Activated B cell treated with CpG ODN at 0.5 μM for 24 hours (primary cell): ENCODE results near the gene ZNF646. TPM values are rescaled to one million over a fixed set of nuclear protein-coding genes. Genes with fewer than 3 reads are reported as not detected.
A peak's percentile ranks its signal among the peaks of the same experiment; 100 is the strongest.

Experiments
- ATAC-seq: fragments of 200-7000 bp; cut with Tn5 transposase; one replicate; pipeline ENCODE4 v1.10.0; 2021; ENCODE audit warnings: low read depth, mild to moderate bottlenecking, moderate library complexity
- CTCF ChIA-PET: fragments of 350-600 bp; sonication (Branson Sonifier 250); formaldehyde crosslinking; loops from one replicate; lab custom pipeline; 2021; ENCODE audit warnings: antibody characterized with exemption; lab: Charles Lee
- POLR2A ChIA-PET: fragments of 350-600 bp; sonication (Branson Sonifier 250); formaldehyde crosslinking; loops from one replicate; lab custom pipeline; 2021; ENCODE audit warnings: antibody characterized with exemption; lab: Charles Lee
- DNase-seq: peaks from one replicate; pipeline ENCODE4 v3.0.0; 2022
- H3K27ac Mint-ChIP-seq: one replicate; pipeline ENCODE4 v1.8.0; 2020; ENCODE audit warnings: mixed read lengths
- H3K27me3 Mint-ChIP-seq: one replicate; pipeline ENCODE4 v1.8.0; 2021; ENCODE audit warnings: mixed read lengths
- H3K36me3 Mint-ChIP-seq: one replicate; pipeline ENCODE4 v1.8.0; 2021; ENCODE audit warnings: low read depth, mixed read lengths
- H3K4me1 Mint-ChIP-seq: one replicate; pipeline ENCODE4 v1.8.0; 2021; ENCODE audit warnings: mixed read lengths
- H3K4me3 Mint-ChIP-seq: one replicate; pipeline ENCODE4 v1.8.0; 2020; ENCODE audit warnings: mild to moderate bottlenecking, mixed read lengths
- H3K9me3 Mint-ChIP-seq: one replicate; pipeline ENCODE4 v1.8.0; 2020; ENCODE audit warnings: mixed read lengths
- CTCF ChIP-seq: fragments of 200-600 bp; IDR thresholded peaks from one replicate; pipeline ENCODE4 v1.8.0; 2022; ENCODE audit warnings: antibody characterized with exemption, mild to moderate bottlenecking
- intact Hi-C: fragments of 100-400 bp; cut with micrococcal nuclease; formaldehyde crosslinking; loops from one replicate; pipeline ENCODE4 v1.15.1; 2024
- total RNA-seq: library from RNA; stranded (reverse); gene quantifications from 2 replicates; pipeline ENCODE4 v1.2.3, GENCODE V29; 2022

Gene ZNF646
- total RNA-seq, 1 donor from 2014 or later: 32.5 TPM

DNA sequence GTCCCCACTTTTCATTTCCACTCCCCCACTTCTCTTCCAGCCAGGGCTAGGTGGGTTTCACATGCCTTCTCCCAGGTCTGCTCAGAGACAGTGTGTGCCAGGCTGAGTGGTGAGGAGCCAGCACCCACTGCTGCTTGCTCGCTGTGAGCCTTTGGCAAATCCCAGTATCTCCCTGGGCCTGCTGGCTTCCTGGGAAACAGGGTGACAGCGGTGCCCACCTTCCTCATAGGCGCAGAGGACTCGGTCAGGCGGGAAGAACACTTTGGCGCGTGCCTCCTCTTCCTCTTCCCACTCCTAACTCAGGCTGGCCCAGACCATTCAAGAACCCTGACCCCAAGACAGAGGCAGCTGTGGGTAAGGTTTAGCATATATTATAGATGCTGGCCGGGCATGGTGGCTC is 15.0 kb downstream of the ZNF646 start:
- TF ChIP-seq CTCF: no peak
- Mint-ChIP-seq H3K4me1 (peaks cover 7% of the 10 kb centered on the region), H3K9me3 (no peaks in the 10 kb centered on the region), H3K27me3 (no peaks in the 10 kb centered on the region), H3K4me3 (no peak overlapping the region), H3K36me3 (peaks cover 28% of the 10 kb centered on the region), H3K27ac (no peak overlapping the region)
- DNase-seq: no peak
- CTCF ChIA-PET: no interaction called here
- POLR2A ChIA-PET: no interaction called here
- no peak for ATAC-seq
- intact Hi-C loops: no loop called here

DNA sequence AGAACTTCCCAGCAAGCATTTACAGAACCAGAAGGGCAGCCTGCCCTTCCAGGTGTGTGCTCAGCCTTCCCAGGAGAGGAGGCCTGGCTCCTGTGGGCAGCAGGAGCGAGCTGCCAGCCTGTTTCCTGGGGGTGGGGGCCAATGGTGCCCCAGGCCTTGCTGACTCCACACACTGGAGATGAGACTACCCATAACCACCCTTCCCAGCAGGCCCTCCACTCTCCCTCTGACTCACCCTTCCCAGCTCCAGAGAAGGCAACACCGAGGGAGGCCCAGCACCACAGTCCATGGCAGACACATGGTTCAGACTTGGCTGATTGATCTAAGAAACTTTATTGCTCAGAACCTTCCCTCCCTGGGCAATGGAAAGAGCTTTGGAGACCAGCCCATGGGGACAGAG is 16.3 kb downstream of the ZNF646 start:
- Mint-ChIP-seq H3K4me3 (no peak overlapping the region), H3K36me3 (peaks cover 25% of the 10 kb centered on the region), H3K9me3 (no peaks in the 10 kb centered on the region), H3K27me3 (no peaks in the 10 kb centered on the region), H3K4me1 (peaks cover 20% of the 10 kb centered on the region), H3K27ac (no peak overlapping the region)
- DNase-seq (no peak), ATAC-seq (no peak)
- no peak for TF ChIP-seq CTCF
- ChIA-PET POLR2A (interaction anchor here (1.1 kb wide), 1 partner anchor 17 kb away, joined by 3 read pairs; the partner anchor contains the start of gene ZNF668), CTCF (no interaction called here)
- intact Hi-C loops: no loop called here

DNA sequence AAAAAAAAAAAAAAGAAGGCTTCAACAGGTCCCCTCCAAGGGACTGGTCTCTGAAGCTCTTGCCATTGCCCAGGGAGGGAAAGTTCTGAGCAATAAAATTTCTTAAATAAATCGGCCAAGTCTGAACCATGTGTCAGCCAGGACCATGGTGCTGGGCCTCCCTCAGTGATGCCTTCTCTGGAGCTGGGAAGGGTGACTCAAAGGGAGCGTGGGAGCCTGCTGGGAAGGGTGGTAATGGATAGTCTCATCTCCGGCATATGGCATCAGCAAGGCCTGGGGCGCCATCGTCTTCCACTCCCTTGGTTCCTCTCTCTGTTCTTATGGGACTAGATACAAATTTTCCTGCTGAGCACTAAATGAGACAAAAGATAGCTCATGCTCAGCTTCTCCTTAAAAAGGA is 18.1 kb downstream of the ZNF646 start:
- ChIA-PET CTCF (no interaction called here), POLR2A (interaction anchor here (1.0 to 4.6 kb wide), 6 partner anchors 16 to 88 kb away, joined by 3 to 39 read pairs (median 7); partner anchors contain the start of genes FUS, KAT8, ZNF646 and ZNF668)
- ATAC-seq (no peak), DNase-seq (no peak)
- Mint-ChIP-seq H3K4me1 (peaks cover 25% of the 10 kb centered on the region), H3K9me3 (no peaks in the 10 kb centered on the region), H3K4me3 (no peak overlapping the region), H3K27ac (peak overlapping the region; percentile 19), H3K36me3 (peaks cover 19% of the 10 kb centered on the region), H3K27me3 (no peaks in the 10 kb centered on the region)
- no peak for TF ChIP-seq CTCF
- intact Hi-C loops: no loop called here

- ChIA-PET POLR2A (interaction anchor here (1.2 to 4.6 kb wide), 5 partner anchors 9 to 87 kb away, joined by 5 to 39 read pairs (median 8); partner anchors contain the start of genes FUS, KAT8, ZNF646 and ZNF668), CTCF (interaction anchor here (1.5 kb wide), 1 partner anchor 49 kb away, joined by 4 read pairs; no protein-coding TSS in a partner anchor)
- peaks cover 25% of the 10 kb centered on the region for H3K4me1 Mint-ChIP-seq
- no peak for DNase-seq
- H3K9me3 Mint-ChIP-seq: no peaks in the 10 kb centered on the region
- TF ChIP-seq CTCF: no peak
- H3K27ac Mint-ChIP-seq: peak overlapping the region; percentile 35
- peak overlapping the region; percentile 46 for H3K4me3 Mint-ChIP-seq
- no peaks in the 10 kb centered on the region for H3K27me3 Mint-ChIP-seq
- ATAC-seq: no peak
- intact Hi-C loops: no loop called here
- peaks cover 19% of the 10 kb centered on the region for H3K36me3 Mint-ChIP-seq
These were observed 19.0 kb downstream of the ZNF646 start for GRCh38 chr16:31093132-31093703.

DNA sequence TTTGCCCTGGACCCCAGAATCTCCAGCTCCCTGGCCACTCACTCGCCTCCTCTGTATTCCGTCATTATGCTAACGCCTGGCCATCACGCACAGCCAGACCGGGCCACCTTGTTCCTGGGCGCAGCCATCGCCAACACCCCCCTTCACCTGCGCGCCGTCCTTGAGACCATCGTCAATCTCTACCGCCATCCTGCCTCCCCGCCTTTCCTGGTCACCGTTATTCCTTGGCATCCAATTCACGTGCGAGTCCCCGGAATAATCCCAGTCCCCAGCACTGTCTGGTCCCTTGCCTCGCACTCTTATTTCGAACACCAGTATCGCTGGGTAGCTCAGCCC is 19.8 kb downstream of the ZNF646 start:
- ATAC-seq (no peak), DNase-seq (no peak)

More for the DNA sequence above, 19.8 kb downstream of the ZNF646 start:
- POLR2A ChIA-PET: interaction anchor here (0.9 to 4.6 kb wide), 7 partner anchors 10 to 780 kb away, joined by 3 to 39 read pairs (median 9); partner anchors contain the start of genes FUS, KAT8, ZNF267 and ZNF646
- H3K9me3 Mint-ChIP-seq: no peaks in the 10 kb centered on the region
- intact Hi-C loops: loop anchor here (1.0 to 2.0 kb wide), 5 partner anchors 20 to 349 kb away; partner anchors contain the start of genes KAT8, STX4, ZNF646 and ZNF668
- H3K4me3 Mint-ChIP-seq: peak overlapping the region; percentile 95
- CTCF ChIA-PET: interaction anchor here (0.5 to 1.5 kb wide), 2 partner anchors 48 to 93 kb away, joined by 3 to 4 read pairs; no protein-coding TSS in a partner anchor
- peaks cover 19% of the 10 kb centered on the region for H3K36me3 Mint-ChIP-seq
- H3K27ac Mint-ChIP-seq: peak overlapping the region; percentile 93
- H3K4me1 Mint-ChIP-seq: peaks cover 25% of the 10 kb centered on the region
- H3K27me3 Mint-ChIP-seq: no peaks in the 10 kb centered on the region
- TF ChIP-seq CTCF: no peak
